H1 (cell line): ENCODE measurements around the gene PPP1R12B. TPM values are rescaled to one million over a fixed set of nuclear protein-coding genes. Genes with fewer than 3 reads are reported as not detected.
"Not testable (repeated sequence)": the region's sequence is repeated elsewhere in the genome, so short reads cannot be mapped to it uniquely, and the experiment has no call there.

Source experiments
- CTCF ChIA-PET: fragments of 300-600 bp; sonication (Branson Sonifier 250); formaldehyde crosslinking; loops from one replicate; lab custom pipeline; 2021; ENCODE audit not compliant: partially characterized antibody; lab: Charles Lee
- POLR2A ChIA-PET: fragments of 300-600 bp; sonication (Branson Sonifier 250); formaldehyde crosslinking; loops from one replicate; lab custom pipeline; 2021; ENCODE audit warnings: inconsistent platforms; ENCODE audit not compliant: partially characterized antibody; lab: Charles Lee
- DNase-seq, 2 experiments: peaks; one replicate each; pipeline versions ENCODE4 v3.0.0 to v3.0.0-alpha.2; 2010 to 2022; ENCODE audit warnings: low spot score in 2 of 2, low read depth in 1 of 2, mixed read lengths in 1 of 2
- FAIRE-seq: peaks from 2 replicates; lab custom pipeline; 2011; peaks lifted over from hg19 to GRCh38; lab: Jason Lieb, UNC
- H2AFZ ChIP-seq: 2 replicates; pipeline ENCODE4 v1.8.1; 2012; ENCODE audit warnings: low read length, inconsistent platforms
- H2AK5ac ChIP-seq: 2 replicates; pipeline ENCODE4 v1.6.1; 2013; ENCODE audit warnings: low read depth, low read length
- H2BK120ac ChIP-seq: replicated peaks from 2 replicates; pipeline ENCODE3; 2013; ENCODE audit warnings: low read depth, low read length, inconsistent platforms
- H2BK12ac ChIP-seq: 2 replicates; pipeline ENCODE4 v1.6.1; 2013; ENCODE audit warnings: low read depth, low read length
- H2BK15ac ChIP-seq: 2 replicates; pipeline ENCODE4 v1.6.1; 2013; ENCODE audit warnings: low read length
- H2BK20ac ChIP-seq: 2 replicates; pipeline ENCODE4 v1.6.1; 2013; ENCODE audit warnings: low read length
- H2BK5ac ChIP-seq: 2 replicates; pipeline ENCODE4 v1.6.1; 2013; ENCODE audit warnings: low read depth, low read length
- H3K14ac ChIP-seq: 2 replicates; pipeline ENCODE4 v1.6.1; 2013; ENCODE audit warnings: inconsistent platforms; ENCODE audit not compliant: insufficient read length
- H3K18ac ChIP-seq: 2 replicates; pipeline ENCODE4 v1.6.1; 2013; ENCODE audit warnings: low read length; ENCODE audit errors: extremely low read depth
- H3K23ac ChIP-seq: 2 replicates; pipeline ENCODE4 v1.6.1; 2013; ENCODE audit warnings: inconsistent platforms; ENCODE audit not compliant: insufficient read length
- H3K23me2 ChIP-seq: 2 replicates; pipeline ENCODE4 v1.6.1; 2013; ENCODE audit warnings: low read depth, low read length
- H3K27ac ChIP-seq: 2 replicates; pipeline ENCODE4 v1.6.1; 2011; ENCODE audit warnings: low read depth, low read length, inconsistent platforms
- H3K27me3 ChIP-seq, 4 experiments: replicated peaks in 1 of 4; 1 replicate in 1 of 4; 2 replicates in 3 of 4; pipeline versions ENCODE4 v1.6.1 to v1.8.1; 2011 to 2013; ENCODE audit warnings: low read length in 3 of 4, mild to moderate bottlenecking in 3 of 4, inconsistent platforms in 2 of 4, mixed read lengths in 2 of 4, moderate library complexity in 1 of 4; ENCODE audit not compliant: control insufficient read depth in 3 of 4, insufficient read depth in 3 of 4; ENCODE audit errors: extremely low read depth in 1 of 4
- H3K36me3 ChIP-seq, 4 experiments: 2 replicates each; pipeline versions ENCODE4 v1.6.1 to v1.8.1; 2011 to 2013; ENCODE audit warnings: mild to moderate bottlenecking in 4 of 4, low read length in 3 of 4, moderate library complexity in 2 of 4, control low read depth in 1 of 4, inconsistent platforms in 1 of 4; ENCODE audit not compliant: insufficient read depth in 4 of 4, control insufficient read depth in 2 of 4
- H3K4ac ChIP-seq: replicated peaks from 2 replicates; pipeline ENCODE3; 2013; ENCODE audit warnings: low read length, low read depth, mixed read lengths, inconsistent platforms; ENCODE audit not compliant: insufficient read length
- H3K4me1 ChIP-seq, 4 experiments: replicated peaks in 1 of 4; 1 replicate in 1 of 4; 2 replicates in 3 of 4; pipeline versions ENCODE4 v1.6.1 to v1.8.1; 2011 to 2013; ENCODE audit warnings: low read length in 3 of 4, inconsistent platforms in 2 of 4, mixed read lengths in 1 of 4; ENCODE audit not compliant: insufficient read depth in 4 of 4, control insufficient read depth in 3 of 4
- H3K4me2 ChIP-seq, 2 experiments: 2 replicates each; pipeline versions ENCODE4 v1.6.1 to v1.8.1; 2011 to 2013; ENCODE audit warnings: low read depth in 2 of 2, low read length in 2 of 2, control low read depth in 1 of 2, inconsistent platforms in 1 of 2, mild to moderate bottlenecking in 1 of 2; ENCODE audit not compliant: insufficient read depth in 1 of 2
- H3K4me3 ChIP-seq, 4 experiments: fragments of 200-600, 300-600 bp in 1 of 4; sonication (generic), shearing (Covaris generic), sonication (Bioruptor Twin) in 1 of 4; 2 replicates each; pipeline versions ENCODE4 v1.5.1 to v1.8.1; 2011 to 2016; ENCODE audit warnings: low read length in 4 of 4, low read depth in 3 of 4, control low read depth in 2 of 4, inconsistent platforms in 2 of 4, mild to moderate bottlenecking in 2 of 4, mixed read lengths in 1 of 4, moderate library complexity in 1 of 4; ENCODE audit not compliant: insufficient read depth in 2 of 4; ENCODE audit errors: extremely low read depth in 1 of 4
- H3K56ac ChIP-seq: replicated peaks from 2 replicates; pipeline ENCODE3; 2013; ENCODE audit warnings: low read depth, mild to moderate bottlenecking, mixed read lengths, low read length, inconsistent platforms; ENCODE audit not compliant: insufficient read length
- H3K79me1 ChIP-seq: 2 replicates; pipeline ENCODE4 v1.6.1; 2013; ENCODE audit warnings: low read depth, low read length, control low read depth
- H3K79me2 ChIP-seq, 2 experiments: 2 replicates each; pipeline versions ENCODE4 v1.6.1 to v1.8.1; 2012 to 2013; ENCODE audit warnings: low read length in 2 of 2, mild to moderate bottlenecking in 2 of 2, inconsistent platforms in 1 of 2; ENCODE audit not compliant: insufficient read depth in 2 of 2, control insufficient read depth in 1 of 2
- H3K9ac ChIP-seq, 4 experiments: replicated peaks in 1 of 4; 1 replicate in 1 of 4; 2 replicates in 3 of 4; pipeline versions ENCODE4 v1.6.1 to v1.8.1; 2011 to 2013; ENCODE audit warnings: low read depth in 3 of 4, low read length in 3 of 4, control low read depth in 2 of 4, mild to moderate bottlenecking in 2 of 4, moderate library complexity in 2 of 4, inconsistent platforms in 1 of 4; ENCODE audit errors: extremely low read depth in 1 of 4
- H3K9me3 ChIP-seq, 2 experiments: 2 replicates each; pipeline versions ENCODE4 v1.6.1 to v1.8.1; 2012 to 2013; ENCODE audit warnings: mild to moderate bottlenecking in 2 of 2, moderate library complexity in 2 of 2, control low read depth in 1 of 2, inconsistent platforms in 1 of 2, low read depth in 1 of 2, low read length in 1 of 2, mixed read lengths in 1 of 2; ENCODE audit not compliant: insufficient read depth in 2 of 2
- H4K20me1 ChIP-seq, 2 experiments: replicated peaks in 1 of 2; 2 replicates each; pipeline versions ENCODE3 to v1.8.1; 2011 to 2013; ENCODE audit warnings: inconsistent platforms in 2 of 2, low read length in 2 of 2, mild to moderate bottlenecking in 1 of 2; ENCODE audit not compliant: insufficient read depth in 2 of 2, control insufficient read depth in 1 of 2
- H4K5ac ChIP-seq: 2 replicates; pipeline ENCODE4 v1.6.1; 2013; ENCODE audit warnings: low read length, low read depth, mixed read lengths, inconsistent platforms; ENCODE audit not compliant: insufficient read length
- H4K8ac ChIP-seq: 2 replicates; pipeline ENCODE4 v1.8.0; 2013; ENCODE audit warnings: mild to moderate bottlenecking, moderate library complexity, low read length, inconsistent platforms; ENCODE audit not compliant: insufficient read depth; ENCODE audit errors: extremely low read depth
- H4K91ac ChIP-seq: replicated peaks from 2 replicates; pipeline ENCODE3; 2013; ENCODE audit warnings: low read length, mixed read lengths, inconsistent platforms; ENCODE audit not compliant: insufficient read length
- WGBS, 2 experiments: shearing (Covaris generic) in 1 of 2; methylation state at CpG; one replicate each; pipeline versions ENCODE4 v1.1.6 to v1.1.7; 2013 to 2015; ENCODE audit warnings: low lambda C conversion rate in 2 of 2, mixed read lengths in 2 of 2, inconsistent platforms in 1 of 2, low coverage in 1 of 2, missing lambda C conversion rate in 1 of 2; ENCODE audit not compliant: insufficient replicate concordance in 2 of 2, insufficient coverage in 1 of 2, insufficient read length in 1 of 2; ENCODE audit errors: extremely low coverage in 1 of 2, missing lambda C conversion rate in 1 of 2; 5-methylcytosine and 5-hydroxymethylcytosine counted together
- polyA plus RNA-seq, 7 experiments: library from polyadenylated mRNA; depleted of rRNA in 3 of 7; stranded (reverse) in 5 of 7; unstranded in 2 of 7; fragments of >200 nt in 5 of 7; fragments of 200-250 nt in 2 of 7; gene quantifications; 1 replicate in 5 of 7; 2 replicates in 1 of 7; 4 replicates in 1 of 7; pipeline versions ENCODE4 v1.2.1 to v1.2.3, GENCODE V29; 2011 to 2013; ENCODE audit warnings: missing spikeins in 2 of 7, mixed read lengths in 2 of 7
- total RNA-seq: library from RNA; stranded (reverse); fragmentation: NEBNext Ultra II Directional; extraction: Animal tissue kit (Norgen Biotek cat#: 25700); gene quantifications from 2 replicates; pipeline ENCODE4 v1.2.1, GENCODE V29; 2021

PPP1R12B gene
- total and polyA plus RNA-seq, 2 of the 8 experiments (the other 6 are each of a cell fraction or from before 2014, with no cell fraction given) = 7.9 to 18.7 TPM

- not testable (repeated sequence) for H4K5ac ChIP-seq, H3K23me2 ChIP-seq, H3K56ac ChIP-seq, H2BK5ac ChIP-seq, H2BK20ac ChIP-seq, H3K79me2 ChIP-seq, H3K79me1 ChIP-seq, H2BK12ac ChIP-seq, H2BK120ac ChIP-seq, H4K20me1 ChIP-seq, DNase-seq, H3K36me3 ChIP-seq, H3K9ac ChIP-seq, H2AK5ac ChIP-seq, H3K23ac ChIP-seq, H4K91ac ChIP-seq, H2BK15ac ChIP-seq, H3K27ac ChIP-seq, H2AFZ ChIP-seq, H4K8ac ChIP-seq, H3K18ac ChIP-seq, H3K4ac ChIP-seq, FAIRE-seq, H3K4me2 ChIP-seq, H3K4me3 ChIP-seq, H3K9me3 ChIP-seq, H3K27me3 ChIP-seq, H3K4me1 ChIP-seq, H3K14ac ChIP-seq
- 95% methylated on average over 1 of the region's 1 CpG; no CpG with 5 or more reads in 1 of the 2 experiments for WGBS, 2 experiments
- POLR2A ChIA-PET = interaction anchor here (0.6 kb wide), 1 partner anchor 341 kb away, joined by 3 read pairs; no protein-coding TSS in a partner anchor
- CTCF ChIA-PET = interaction anchor here (1.1 to 1.6 kb wide), 3 partner anchors 11 to 74 kb away, joined by 3 to 5 read pairs (median 3); no protein-coding TSS in a partner anchor
Observed at GRCh38 chr1:202526056-202526455, 177.6 kb downstream of the PPP1R12B start.

DNA sequence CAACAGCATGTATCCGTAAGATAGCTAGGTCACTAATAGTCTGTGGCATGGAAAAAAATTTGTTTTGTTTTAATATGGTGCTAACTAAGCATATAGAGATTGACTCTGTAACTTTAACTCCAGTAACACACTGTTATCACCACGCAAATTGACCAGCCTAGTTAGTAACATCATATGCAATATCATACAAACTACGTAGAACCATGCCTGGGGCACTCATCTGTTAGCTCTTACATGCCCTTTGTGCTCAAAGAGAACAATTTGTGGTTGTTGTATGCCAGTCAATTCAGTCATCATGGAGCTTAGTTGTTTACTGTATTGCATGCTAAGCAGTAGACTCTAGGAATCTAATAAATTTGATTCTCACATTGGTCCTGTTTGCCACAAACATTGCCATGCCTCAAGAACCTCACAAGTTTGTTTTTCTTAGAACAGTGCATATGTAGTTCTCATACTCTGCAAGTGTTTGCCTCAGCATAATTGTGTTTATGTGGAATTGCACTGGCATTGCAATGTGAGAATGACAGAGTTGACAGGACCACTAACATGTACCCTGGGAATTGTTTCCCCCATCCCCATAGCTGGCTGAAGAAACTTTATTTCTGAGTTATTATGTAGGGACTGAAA is 179.7 kb downstream of the PPP1R12B start:
- CTCF ChIA-PET = interaction anchor here (0.7 kb wide), 1 partner anchor 319 kb away, joined by 3 read pairs; no protein-coding TSS in a partner anchor
- H2BK20ac ChIP-seq, H3K23ac ChIP-seq, H3K79me2 ChIP-seq, H3K27ac ChIP-seq, H3K4me2 ChIP-seq, H3K27me3 ChIP-seq, H2AFZ ChIP-seq, H3K9ac ChIP-seq, H2BK15ac ChIP-seq, H3K4me1 ChIP-seq, H4K20me1 ChIP-seq, H3K23me2 ChIP-seq, H3K18ac ChIP-seq, H2BK12ac ChIP-seq, H3K4me3 ChIP-seq, POLR2A ChIA-PET, DNase-seq, H2BK5ac ChIP-seq, H3K9me3 ChIP-seq, H3K4ac ChIP-seq, H4K91ac ChIP-seq, FAIRE-seq, H3K79me1 ChIP-seq, H4K5ac ChIP-seq, H2BK120ac ChIP-seq, H3K56ac ChIP-seq, H2AK5ac ChIP-seq, H3K36me3 ChIP-seq, H4K8ac ChIP-seq, H3K14ac ChIP-seq: not testable (repeated sequence)
- 84% methylated on average over 3 of the region's 3 CpGs; no CpG with 5 or more reads in 1 of the 2 experiments for WGBS, 2 experiments
